Neutrophil (primary cell): ENCODE data around the gene TTF2.

ENCODE experiments used
- H3K27ac ChIP-seq: fragments of 200-600 bp; sonication (generic); 2 replicates; pipeline ENCODE4 v1.5.1; 2016; ENCODE audit warnings: mild to moderate bottlenecking, moderate library complexity
- H3K27me3 ChIP-seq: fragments of 200-600 bp; sonication (generic); 2 replicates; pipeline ENCODE4 v1.6.0; 2016; ENCODE audit warnings: mild to moderate bottlenecking
- H3K36me3 ChIP-seq: fragments of 200-600 bp; sonication (generic); 2 replicates; pipeline ENCODE4 v1.5.1; 2017
- H3K4me1 ChIP-seq, 2 experiments: fragments of 200-600 bp in 1 of 2; sonication (generic) in 1 of 2; 1 replicate in 1 of 2; 2 replicates in 1 of 2; pipeline versions ENCODE4 v1.5.1 to v1.6.1; 2013 to 2016; ENCODE audit warnings: low read depth in 1 of 2, low read length in 1 of 2, mild to moderate bottlenecking in 1 of 2, moderate library complexity in 1 of 2; ENCODE audit not compliant: control insufficient read depth in 1 of 2, insufficient read depth in 1 of 2
- H3K4me3 ChIP-seq, 2 experiments: fragments of 200-600 bp in 1 of 2; sonication (generic) in 1 of 2; 1 replicate in 1 of 2; 2 replicates in 1 of 2; pipeline ENCODE4 v1.5.1; 2013 to 2016; ENCODE audit warnings: low read depth in 1 of 2, low read length in 1 of 2, mild to moderate bottlenecking in 1 of 2, moderate library complexity in 1 of 2
- H3K9me3 ChIP-seq: fragments of 200-600 bp; sonication (generic); 2 replicates; pipeline ENCODE4 v1.5.1; 2016
- TF ChIP-seq, protein P1 (sequence below): fragments of 200-600 bp; sonication (generic); IDR thresholded peaks from 2 replicates; pipeline ENCODE4 v1.5.1; 2016; ENCODE audit warnings: antibody characterized with exemption

TTF2 gene

DNA sequence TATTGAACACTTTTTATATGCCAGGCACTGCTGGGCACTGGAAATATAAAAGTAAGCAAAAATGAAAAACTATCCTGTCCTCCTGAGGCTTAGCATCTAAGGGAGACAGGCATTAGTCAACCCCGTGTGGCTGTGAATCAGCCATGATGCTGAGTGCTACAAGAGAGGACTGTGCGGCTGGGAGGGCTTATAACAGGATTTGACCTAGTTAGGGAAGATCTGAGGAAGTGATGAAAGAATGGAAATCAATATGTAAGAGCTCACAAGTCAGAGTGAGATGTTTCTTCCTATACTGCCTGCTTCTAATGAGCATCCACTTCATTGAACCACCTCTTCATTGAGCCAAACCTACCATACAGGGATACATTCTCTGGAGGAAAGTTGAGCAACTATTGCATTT is 46.4 kb downstream of the TTF2 start:
- Histone ChIP-seq H3K9me3 (no peaks in the 10 kb centered on the region), H3K4me1 (no peaks in the 10 kb centered on the region), H3K36me3 (peaks cover 38% of the 10 kb centered on the region), H3K27ac (no peak overlapping the region), H3K4me3 (no peak overlapping the region), H3K27me3 (no peaks in the 10 kb centered on the region)
- TF ChIP-seq, protein P1, sequence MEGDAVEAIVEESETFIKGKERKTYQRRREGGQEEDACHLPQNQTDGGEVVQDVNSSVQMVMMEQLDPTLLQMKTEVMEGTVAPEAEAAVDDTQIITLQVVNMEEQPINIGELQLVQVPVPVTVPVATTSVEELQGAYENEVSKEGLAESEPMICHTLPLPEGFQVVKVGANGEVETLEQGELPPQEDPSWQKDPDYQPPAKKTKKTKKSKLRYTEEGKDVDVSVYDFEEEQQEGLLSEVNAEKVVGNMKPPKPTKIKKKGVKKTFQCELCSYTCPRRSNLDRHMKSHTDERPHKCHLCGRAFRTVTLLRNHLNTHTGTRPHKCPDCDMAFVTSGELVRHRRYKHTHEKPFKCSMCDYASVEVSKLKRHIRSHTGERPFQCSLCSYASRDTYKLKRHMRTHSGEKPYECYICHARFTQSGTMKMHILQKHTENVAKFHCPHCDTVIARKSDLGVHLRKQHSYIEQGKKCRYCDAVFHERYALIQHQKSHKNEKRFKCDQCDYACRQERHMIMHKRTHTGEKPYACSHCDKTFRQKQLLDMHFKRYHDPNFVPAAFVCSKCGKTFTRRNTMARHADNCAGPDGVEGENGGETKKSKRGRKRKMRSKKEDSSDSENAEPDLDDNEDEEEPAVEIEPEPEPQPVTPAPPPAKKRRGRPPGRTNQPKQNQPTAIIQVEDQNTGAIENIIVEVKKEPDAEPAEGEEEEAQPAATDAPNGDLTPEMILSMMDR: no peak

DNA sequence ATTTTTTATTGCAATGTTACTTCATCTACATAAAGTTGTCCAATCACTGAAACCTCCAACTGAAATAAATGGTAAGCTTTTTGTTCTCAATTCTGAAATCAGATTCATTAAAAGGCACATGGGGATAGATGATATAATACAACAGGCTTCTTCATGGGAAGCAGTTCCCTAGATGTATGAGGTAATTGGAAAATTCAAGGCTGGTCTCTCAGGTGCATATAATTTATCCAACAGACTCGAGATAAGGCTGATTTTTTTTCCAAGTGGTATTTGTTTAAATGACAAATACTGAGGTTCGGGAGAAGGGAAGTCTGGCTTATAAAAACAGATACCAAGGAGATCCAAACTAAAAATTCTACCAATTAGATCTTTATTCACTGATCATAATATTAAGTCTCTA is 47.2 kb downstream of the TTF2 start:
- H3K27ac ChIP-seq: no peak overlapping the region
- H3K36me3 ChIP-seq: peaks cover 29% of the 10 kb centered on the region
- H3K4me3 ChIP-seq: no peak overlapping the region
- no peaks in the 10 kb centered on the region for H3K27me3 ChIP-seq
- TF ChIP-seq, protein P1: no peak
- no peaks in the 10 kb centered on the region for H3K4me1 ChIP-seq
- no peaks in the 10 kb centered on the region for H3K9me3 ChIP-seq

DNA sequence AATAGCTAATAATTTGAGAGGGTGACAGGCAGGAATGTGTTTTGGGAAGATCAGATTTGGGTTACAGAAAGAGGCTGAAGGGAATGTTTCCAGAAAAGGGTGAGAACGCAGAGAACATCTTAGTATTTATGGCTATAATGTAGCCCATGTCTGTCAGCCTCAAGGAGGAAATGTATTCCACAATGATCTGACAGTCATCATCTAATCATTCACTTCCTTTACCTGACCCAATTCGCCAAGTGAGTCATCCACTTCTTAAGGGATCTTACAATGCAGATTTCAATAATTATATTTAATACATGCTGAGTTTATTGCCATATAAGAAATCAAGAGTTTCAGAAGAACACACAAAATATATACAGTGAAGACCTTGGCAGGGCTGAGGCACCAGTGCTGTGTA is 50.6 kb downstream of the TTF2 start:
- H3K27me3 ChIP-seq: no peaks in the 10 kb centered on the region
- TF ChIP-seq, protein P1: no peak
- H3K4me1 ChIP-seq: no peaks in the 10 kb centered on the region
- H3K4me3 ChIP-seq: no peak overlapping the region
- H3K36me3 ChIP-seq: no peaks in the 10 kb centered on the region
- H3K9me3 ChIP-seq: no peaks in the 10 kb centered on the region
- no peak overlapping the region for H3K27ac ChIP-seq

DNA sequence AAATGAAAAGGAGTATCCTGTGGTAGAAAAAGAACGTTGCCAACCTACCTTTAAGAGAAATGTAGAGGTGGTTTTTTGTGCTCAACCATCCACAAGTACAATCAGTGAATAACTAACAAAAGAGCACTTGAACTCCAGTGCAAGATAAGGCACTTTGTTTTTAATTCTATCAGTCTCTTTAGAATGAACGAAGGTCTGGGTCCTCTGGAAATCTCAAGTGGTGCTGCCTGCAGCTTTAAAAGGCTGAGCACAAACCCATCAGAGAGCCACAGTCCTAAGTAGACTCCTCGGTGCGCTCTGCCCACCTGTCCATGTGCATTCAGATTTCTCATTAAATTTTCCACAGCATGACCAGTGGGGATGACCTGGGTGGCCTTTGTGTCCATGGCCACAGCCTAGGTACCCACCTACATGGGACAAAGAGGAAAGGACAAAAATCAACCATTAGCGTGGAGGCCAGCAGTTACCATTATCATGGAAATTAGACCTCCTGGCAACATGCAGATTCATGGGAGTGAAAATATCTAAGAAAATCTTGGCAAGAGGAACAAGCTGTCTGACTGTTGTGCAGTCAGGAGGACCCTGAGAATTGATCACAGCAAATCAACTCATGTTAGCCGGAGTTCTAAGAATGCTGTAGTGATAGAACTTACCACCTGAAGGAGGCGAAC is 52.1 kb downstream of the TTF2 start:
- H3K36me3 ChIP-seq: no peaks in the 10 kb centered on the region
- no peak overlapping the region for H3K27ac ChIP-seq
- H3K4me3 ChIP-seq: no peak overlapping the region
- TF ChIP-seq, protein P1: no peak
- no peaks in the 10 kb centered on the region for H3K9me3 ChIP-seq
- no peaks in the 10 kb centered on the region for H3K27me3 ChIP-seq
- H3K4me1 ChIP-seq: no peaks in the 10 kb centered on the region

DNA sequence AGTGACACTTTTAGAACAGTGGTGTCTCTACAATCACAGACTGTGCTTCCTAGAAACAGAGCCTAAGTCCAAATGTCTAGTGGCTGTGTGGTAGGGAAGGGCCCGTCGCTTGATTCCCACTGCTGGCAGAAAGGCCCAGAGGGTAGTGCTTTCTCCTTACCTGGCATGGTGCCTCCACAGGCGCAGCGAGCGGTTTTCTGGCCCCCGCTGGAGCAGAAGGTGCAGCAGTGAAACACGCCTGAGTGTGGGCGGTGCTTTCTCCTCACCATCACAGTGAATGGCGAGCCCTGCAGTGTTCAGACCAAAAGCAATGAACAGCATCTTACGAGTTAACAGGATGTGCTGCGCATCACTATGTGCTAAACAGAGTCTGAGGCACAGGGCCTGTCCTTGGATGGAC is 53.1 kb downstream of the TTF2 start:
- Histone ChIP-seq H3K9me3 (no peaks in the 10 kb centered on the region), H3K36me3 (no peaks in the 10 kb centered on the region), H3K27me3 (no peaks in the 10 kb centered on the region), H3K27ac (no peak overlapping the region), H3K4me3 (no peak overlapping the region), H3K4me1 (no peaks in the 10 kb centered on the region)
- TF ChIP-seq, protein P1: no peak

DNA sequence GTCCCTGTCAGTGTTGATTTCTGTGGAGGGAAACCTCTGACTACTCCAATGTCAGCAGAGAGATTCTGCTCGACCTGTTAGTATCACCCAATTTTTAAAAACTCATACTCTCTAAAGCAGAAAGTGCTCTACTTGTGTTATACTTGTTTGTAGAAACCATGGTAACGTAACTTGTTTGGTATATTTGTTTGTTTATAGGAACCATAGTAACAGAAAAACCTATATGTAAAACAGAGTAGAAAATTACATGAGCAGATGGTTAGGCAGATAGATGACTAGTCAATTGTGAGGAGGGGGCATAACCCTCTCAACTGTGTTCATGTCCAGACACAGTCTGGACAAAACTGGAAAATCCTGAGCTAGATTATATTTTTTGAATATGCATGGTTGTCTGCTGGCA is 54.8 kb downstream of the TTF2 start:
- Histone ChIP-seq H3K9me3 (no peaks in the 10 kb centered on the region), H3K4me1 (no peaks in the 10 kb centered on the region), H3K27me3 (peaks cover 4% of the 10 kb centered on the region), H3K4me3 (no peak overlapping the region), H3K36me3 (no peaks in the 10 kb centered on the region), H3K27ac (no peak overlapping the region)
- TF ChIP-seq, protein P1: no peak
